Neuron (in vitro differentiated cells): Measurements from ENCODE around the gene GNG2.

ENCODE experiments used
- H2AFZ ChIP-seq: one replicate; pipeline ENCODE4 v1.6.1; 2013; ENCODE audit warnings: low read depth, mild to moderate bottlenecking, inconsistent platforms, low read length, moderate library complexity
- H3K27me3 ChIP-seq: one replicate; pipeline ENCODE4 v1.6.1; 2013; ENCODE audit warnings: low read length; ENCODE audit not compliant: insufficient read depth
- H3K36me3 ChIP-seq: one replicate; pipeline ENCODE4 v1.6.1; 2013; ENCODE audit warnings: low read length; ENCODE audit not compliant: insufficient read depth
- H3K4me1 ChIP-seq: one replicate; pipeline ENCODE4 v1.6.1; 2013; ENCODE audit warnings: low read length; ENCODE audit not compliant: insufficient read depth
- H3K4me3 ChIP-seq: 2 replicates; pipeline ENCODE4 v1.5.1; 2013; ENCODE audit warnings: mild to moderate bottlenecking, low read length, moderate library complexity
- H3K9me3 ChIP-seq: one replicate; pipeline ENCODE4 v1.6.1; 2013; ENCODE audit warnings: low read length

The GNG2 gene

GRCh38 chr14:52018252-52018651, 157.8 kb downstream of the GNG2 start:
- Histone ChIP-seq H3K36me3 (no peaks in the 10 kb centered on the region), H3K4me1 (peaks cover 8% of the 10 kb centered on the region), H3K27me3 (no peaks in the 10 kb centered on the region), H3K4me3 (no peak overlapping the region), H3K9me3 (no peaks in the 10 kb centered on the region), H2AFZ (no peak overlapping the region)

GRCh38 chr14:52018970-52019369, 158.6 kb downstream of the GNG2 start:
- Histone ChIP-seq H3K4me1 (peaks cover 8% of the 10 kb centered on the region), H3K27me3 (no peaks in the 10 kb centered on the region), H2AFZ (no peak overlapping the region), H3K9me3 (no peaks in the 10 kb centered on the region), H3K4me3 (no peak overlapping the region), H3K36me3 (no peaks in the 10 kb centered on the region)
